ENCODE measurements around the gene ELMO1.

The ELMO1 gene

DNA sequence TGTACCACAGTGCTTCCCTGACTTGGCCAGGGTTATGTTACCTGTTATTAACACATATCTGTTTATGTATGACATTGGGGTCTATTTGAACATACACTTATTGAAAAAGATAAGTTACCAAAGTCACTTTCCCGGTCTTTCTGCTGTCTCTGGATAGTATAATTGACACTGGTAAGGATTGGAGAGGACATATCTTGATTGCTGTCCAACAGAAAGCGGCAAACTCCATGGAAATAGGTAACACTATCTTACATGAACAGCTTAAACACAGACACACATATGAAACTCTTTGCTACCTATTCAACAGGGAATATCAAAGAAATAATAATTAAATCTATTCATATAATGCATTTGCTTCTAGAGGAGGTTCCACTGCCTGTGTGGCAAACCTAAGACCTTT lies 441.9 kb downstream of the ELMO1 start:
- no peaks in the 10 kb centered on the region for H3K27me3 ChIP-seq (ENCODE audit: insufficient read depth, low read length)
- H3K36me3 ChIP-seq (ENCODE audit: insufficient read depth, low read length), result no peaks in the 10 kb centered on the region
- H3K9me3 ChIP-seq (ENCODE audit: low read length), result no peaks in the 10 kb centered on the region
- H3K4me3 ChIP-seq (ENCODE audit: low read length), result no peak overlapping the region
- H3K4me1 ChIP-seq (ENCODE audit: insufficient read depth, low read length), result peaks cover 24% of the 10 kb centered on the region
- no peak overlapping the region for H2AFZ ChIP-seq (ENCODE audit: low read depth, low read length)

DNA sequence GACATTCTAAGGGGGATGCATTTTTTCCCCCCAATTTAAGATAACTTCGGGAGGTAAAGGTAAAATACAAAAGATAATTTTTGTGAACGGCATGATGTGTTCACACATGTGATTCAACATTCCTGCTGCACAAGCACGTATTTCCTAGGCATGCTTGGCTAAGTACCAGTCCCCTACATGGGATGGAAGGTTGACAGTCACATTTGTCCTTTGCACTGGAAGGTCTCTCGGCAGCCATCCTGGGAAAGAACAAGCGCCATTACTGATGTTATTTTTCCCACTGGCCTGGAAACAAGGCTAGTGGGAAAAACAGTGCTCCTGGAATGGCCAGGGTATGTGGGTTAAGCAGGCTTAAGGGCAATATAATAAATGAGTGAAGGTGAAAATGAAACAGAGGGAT lies 448.2 kb downstream of the ELMO1 start:
- no peaks in the 10 kb centered on the region for H3K9me3 ChIP-seq (ENCODE audit: low read length)
- no peak overlapping the region for H3K4me3 ChIP-seq (ENCODE audit: low read length)
- no peaks in the 10 kb centered on the region for H3K4me1 ChIP-seq (ENCODE audit: insufficient read depth, low read length)
- no peaks in the 10 kb centered on the region for H3K36me3 ChIP-seq (ENCODE audit: insufficient read depth, low read length)
- no peak overlapping the region for H2AFZ ChIP-seq (ENCODE audit: low read depth, low read length)
- no peaks in the 10 kb centered on the region for H3K27me3 ChIP-seq (ENCODE audit: insufficient read depth, low read length)

DNA sequence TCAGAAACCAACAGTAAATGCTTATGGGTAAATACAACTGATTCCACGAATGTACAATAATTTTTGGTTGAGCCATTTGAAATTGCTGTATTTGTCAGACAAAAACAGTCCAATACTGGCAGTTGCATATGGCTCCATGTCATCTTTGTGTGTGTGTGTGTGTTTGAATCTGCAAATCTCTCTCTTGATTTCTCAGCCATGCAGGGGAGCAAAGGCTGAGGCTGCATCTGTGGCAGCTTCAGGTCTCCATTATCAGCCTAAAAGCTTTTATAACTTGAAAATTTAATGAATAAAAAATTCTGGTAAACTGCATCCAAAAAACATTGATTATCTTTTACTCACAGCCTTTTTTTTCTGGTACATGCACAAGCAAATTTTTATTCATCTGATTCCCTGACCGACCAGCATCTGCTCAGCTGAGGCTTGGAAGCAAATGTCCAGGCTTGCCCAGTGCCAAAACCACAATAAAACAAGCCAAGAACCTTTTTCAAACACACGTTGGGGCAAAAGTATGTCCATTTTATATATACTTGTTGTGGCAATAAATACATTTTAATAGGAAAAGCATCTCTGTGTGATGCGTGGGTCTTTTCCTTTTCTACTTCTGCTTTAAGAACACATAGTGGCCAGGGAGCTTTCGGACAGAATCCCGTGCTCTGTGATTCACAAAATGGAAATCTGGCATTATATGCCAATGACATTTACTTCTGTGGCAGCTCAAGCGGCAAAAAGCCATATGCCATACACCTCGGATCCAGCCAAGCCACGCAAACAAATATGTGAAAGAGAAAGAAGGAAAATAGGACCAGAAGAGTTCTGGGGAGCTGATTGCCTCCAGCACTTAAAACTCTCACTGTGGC lies 448.8 kb downstream of the ELMO1 start:
- Histone ChIP-seq H3K4me3 (ENCODE audit: low read length) (no peak overlapping the region), H3K4me1 (ENCODE audit: insufficient read depth, low read length) (no peaks in the 10 kb centered on the region), H2AFZ (ENCODE audit: low read depth, low read length) (no peak overlapping the region), H3K27me3 (ENCODE audit: insufficient read depth, low read length) (no peaks in the 10 kb centered on the region), H3K9me3 (ENCODE audit: low read length) (no peaks in the 10 kb centered on the region), H3K36me3 (ENCODE audit: insufficient read depth, low read length) (no peaks in the 10 kb centered on the region)

DNA sequence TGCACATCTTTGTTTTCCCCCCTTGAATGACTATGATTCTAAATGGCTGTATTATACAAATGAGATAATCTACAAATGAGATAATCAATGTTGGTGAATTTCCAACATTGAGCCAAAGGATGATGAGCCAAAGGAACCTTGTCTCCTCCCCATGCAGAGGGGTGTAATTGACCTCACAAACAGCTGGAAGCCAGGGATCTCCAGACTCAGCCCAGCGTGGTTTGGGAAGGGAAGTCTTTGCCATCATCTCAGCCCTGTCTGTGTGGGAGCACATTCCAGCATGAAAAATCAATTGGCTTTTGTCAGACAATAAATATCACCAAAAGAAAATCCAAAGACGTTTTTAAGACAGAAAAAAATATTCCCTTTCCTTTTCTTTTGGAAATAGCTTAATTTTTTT lies 452.9 kb downstream of the ELMO1 start:
- Histone ChIP-seq H3K4me1 (ENCODE audit: insufficient read depth, low read length) (no peaks in the 10 kb centered on the region), H3K36me3 (ENCODE audit: insufficient read depth, low read length) (no peaks in the 10 kb centered on the region), H3K9me3 (ENCODE audit: low read length) (no peaks in the 10 kb centered on the region), H3K4me3 (ENCODE audit: low read length) (no peak overlapping the region), H2AFZ (ENCODE audit: low read depth, low read length) (no peak overlapping the region), H3K27me3 (ENCODE audit: insufficient read depth, low read length) (no peaks in the 10 kb centered on the region)

DNA sequence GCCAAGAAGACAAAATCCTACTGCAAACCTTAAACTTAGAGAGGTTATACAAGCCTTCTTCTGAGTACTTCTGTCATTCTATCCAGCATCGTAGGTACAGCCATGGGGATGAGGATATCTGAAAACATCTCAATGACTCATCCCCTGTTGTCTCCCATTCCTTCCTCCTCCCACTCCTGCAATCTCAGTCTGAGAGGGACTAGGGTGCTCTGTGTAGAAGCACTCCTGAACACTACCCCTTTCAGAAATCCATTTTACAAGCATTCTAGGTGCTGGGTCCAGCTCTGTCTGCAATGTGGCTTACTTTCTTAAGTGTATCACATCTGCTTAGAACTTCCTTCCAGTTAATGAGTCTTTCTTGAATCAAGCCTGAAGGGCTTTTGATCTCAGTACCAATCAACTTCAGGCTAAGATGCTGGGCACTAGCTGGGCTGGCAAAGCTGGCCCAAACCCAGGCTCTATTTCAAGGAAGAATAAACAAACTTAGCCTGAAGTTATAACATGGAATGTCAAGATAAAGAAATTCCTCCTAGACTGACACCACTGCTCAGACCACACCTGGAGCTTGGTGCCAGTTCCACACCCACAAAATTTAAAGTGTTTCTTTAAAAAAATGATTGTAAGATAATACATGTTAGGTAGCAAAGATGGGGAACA lies 454.1 kb downstream of the ELMO1 start:
- no peaks in the 10 kb centered on the region for H3K9me3 ChIP-seq (ENCODE audit: low read length)
- no peaks in the 10 kb centered on the region for H3K4me1 ChIP-seq (ENCODE audit: insufficient read depth, low read length)
- no peak overlapping the region for H2AFZ ChIP-seq (ENCODE audit: low read depth, low read length)
- no peak overlapping the region for H3K4me3 ChIP-seq (ENCODE audit: low read length)
- H3K36me3 ChIP-seq (ENCODE audit: insufficient read depth, low read length), result no peaks in the 10 kb centered on the region
- H3K27me3 ChIP-seq (ENCODE audit: insufficient read depth, low read length), result no peaks in the 10 kb centered on the region

DNA sequence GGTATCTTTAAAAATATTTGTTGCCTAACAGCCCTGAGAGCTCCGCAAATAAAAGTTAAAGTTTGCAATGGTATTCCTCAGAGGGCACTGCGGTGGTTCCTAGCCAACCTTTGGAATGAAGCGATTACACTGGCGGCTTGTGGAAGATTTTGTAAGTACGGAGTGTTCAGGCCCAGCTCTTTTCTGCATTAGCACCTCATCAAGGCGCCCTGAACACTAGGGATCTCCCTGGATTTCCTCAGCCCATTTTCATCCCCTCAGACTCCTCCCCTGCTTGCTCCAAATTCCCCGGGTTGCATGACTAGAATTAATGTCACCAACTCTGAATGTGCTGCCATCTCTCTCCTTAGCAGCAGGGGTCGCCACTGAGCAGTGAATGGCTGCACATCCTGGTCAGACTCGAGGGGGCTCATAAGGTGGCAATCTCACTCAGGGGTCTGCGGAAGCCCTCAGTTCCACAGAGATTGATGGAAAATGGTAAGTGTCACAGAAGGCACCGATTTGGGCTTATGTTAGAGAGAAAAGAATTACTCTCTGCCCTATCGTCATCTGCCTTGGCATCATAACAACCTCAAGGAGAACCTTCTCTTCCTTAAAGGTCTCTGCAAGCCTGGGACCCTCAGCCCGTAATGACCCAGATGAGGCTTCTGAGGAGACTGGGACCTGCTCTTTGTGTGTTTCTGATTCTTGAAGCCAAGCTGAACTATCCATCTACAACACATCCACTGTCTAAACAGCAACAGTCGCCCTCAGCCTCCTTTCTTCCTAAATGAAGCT lies 461.5 kb downstream of the ELMO1 start:
- H3K27me3 ChIP-seq (ENCODE audit: insufficient read depth, low read length), result no peaks in the 10 kb centered on the region
- H3K36me3 ChIP-seq (ENCODE audit: insufficient read depth, low read length), result no peaks in the 10 kb centered on the region
- H3K4me3 ChIP-seq (ENCODE audit: low read length), result no peak overlapping the region
- H2AFZ ChIP-seq (ENCODE audit: low read depth, low read length), result no peak overlapping the region
- H3K4me1 ChIP-seq (ENCODE audit: insufficient read depth, low read length), result peaks cover 46% of the 10 kb centered on the region
- H3K9me3 ChIP-seq (ENCODE audit: low read length), result no peaks in the 10 kb centered on the region

DNA sequence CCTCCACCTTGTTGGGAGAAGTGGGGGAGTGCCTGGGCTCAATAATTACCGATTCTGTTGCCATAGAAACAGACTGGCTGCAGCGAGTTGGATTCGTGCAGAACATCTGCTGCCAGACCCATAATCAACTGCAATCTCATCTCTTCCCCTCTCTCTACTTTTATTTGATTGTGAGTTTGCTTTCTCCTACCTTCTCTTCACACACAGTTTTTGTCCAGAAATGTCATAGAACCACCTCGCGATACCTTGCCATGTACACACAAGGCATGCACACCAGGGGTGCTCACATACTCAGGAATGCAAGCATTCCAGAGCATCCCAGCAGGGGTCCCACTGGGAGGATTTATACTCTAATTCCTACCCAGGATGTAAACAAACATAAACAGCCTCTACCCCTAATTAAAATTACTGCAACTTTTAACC lies 462.1 kb downstream of the ELMO1 start:
- no peak overlapping the region for H2AFZ ChIP-seq (ENCODE audit: low read depth, low read length)
- H3K36me3 ChIP-seq (ENCODE audit: insufficient read depth, low read length), result no peaks in the 10 kb centered on the region
- no peaks in the 10 kb centered on the region for H3K9me3 ChIP-seq (ENCODE audit: low read length)
- H3K4me3 ChIP-seq (ENCODE audit: low read length), result peak overlapping the region; percentile 39
- H3K27me3 ChIP-seq (ENCODE audit: insufficient read depth, low read length), result no peaks in the 10 kb centered on the region
- peaks cover 46% of the 10 kb centered on the region for H3K4me1 ChIP-seq (ENCODE audit: insufficient read depth, low read length)

DNA sequence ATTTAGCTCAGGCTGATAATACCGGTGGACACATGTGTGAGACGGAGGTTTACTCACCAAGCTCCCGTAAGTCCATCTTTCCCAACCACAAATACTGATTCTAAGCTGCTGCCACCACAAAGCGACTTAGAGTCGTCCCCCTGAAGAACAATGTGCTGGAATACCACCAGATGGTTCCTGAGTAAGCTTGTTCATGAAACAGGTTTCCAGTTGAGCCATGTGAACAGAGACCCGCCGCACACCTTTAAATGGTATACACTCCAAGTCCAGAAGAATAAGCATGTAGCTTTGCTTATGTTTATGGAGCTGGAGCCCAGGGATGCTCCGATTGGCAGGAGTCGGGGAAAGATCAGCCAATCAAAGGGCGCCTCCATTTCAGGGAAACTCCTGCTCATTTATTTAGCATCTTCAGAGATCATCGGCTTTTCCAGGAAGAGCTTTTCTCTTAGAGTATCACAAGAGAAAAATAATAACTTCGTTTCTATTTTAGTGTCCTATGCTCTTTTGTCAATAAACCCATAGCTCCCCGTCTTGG lies 462.7 kb downstream of the ELMO1 start:
- no peaks in the 10 kb centered on the region for H3K9me3 ChIP-seq (ENCODE audit: low read length)
- no peak overlapping the region for H2AFZ ChIP-seq (ENCODE audit: low read depth, low read length)
- peaks cover 46% of the 10 kb centered on the region for H3K4me1 ChIP-seq (ENCODE audit: insufficient read depth, low read length)
- H3K4me3 ChIP-seq (ENCODE audit: low read length), result peak overlapping the region; percentile 39
- H3K27me3 ChIP-seq (ENCODE audit: insufficient read depth, low read length), result no peaks in the 10 kb centered on the region
- no peaks in the 10 kb centered on the region for H3K36me3 ChIP-seq (ENCODE audit: insufficient read depth, low read length)

DNA sequence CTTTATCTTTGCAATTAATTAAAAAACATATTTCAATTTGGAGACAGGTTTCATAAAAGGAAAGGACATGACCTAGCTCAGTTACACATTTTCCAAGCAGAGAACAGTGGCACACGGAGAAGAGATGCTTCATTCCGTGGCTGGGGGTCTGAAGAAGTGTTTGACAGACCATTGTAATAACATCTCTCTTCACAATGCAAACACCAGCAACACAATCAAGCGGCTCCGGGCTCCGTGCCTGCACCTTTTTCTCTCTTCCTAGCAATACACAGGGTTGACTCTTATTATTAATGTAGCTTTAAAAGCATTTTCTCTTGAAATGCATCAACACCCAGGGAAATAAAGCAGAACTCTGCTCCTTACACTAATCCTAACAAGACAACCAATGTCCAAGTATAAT lies 463.3 kb downstream of the ELMO1 start:
- peaks cover 46% of the 10 kb centered on the region for H3K4me1 ChIP-seq (ENCODE audit: insufficient read depth, low read length)
- no peak overlapping the region for H2AFZ ChIP-seq (ENCODE audit: low read depth, low read length)
- H3K27me3 ChIP-seq (ENCODE audit: insufficient read depth, low read length), result no peaks in the 10 kb centered on the region
- H3K9me3 ChIP-seq (ENCODE audit: low read length), result no peaks in the 10 kb centered on the region
- peak overlapping the region; percentile 39 for H3K4me3 ChIP-seq (ENCODE audit: low read length)
- H3K36me3 ChIP-seq (ENCODE audit: insufficient read depth, low read length), result no peaks in the 10 kb centered on the region

DNA sequence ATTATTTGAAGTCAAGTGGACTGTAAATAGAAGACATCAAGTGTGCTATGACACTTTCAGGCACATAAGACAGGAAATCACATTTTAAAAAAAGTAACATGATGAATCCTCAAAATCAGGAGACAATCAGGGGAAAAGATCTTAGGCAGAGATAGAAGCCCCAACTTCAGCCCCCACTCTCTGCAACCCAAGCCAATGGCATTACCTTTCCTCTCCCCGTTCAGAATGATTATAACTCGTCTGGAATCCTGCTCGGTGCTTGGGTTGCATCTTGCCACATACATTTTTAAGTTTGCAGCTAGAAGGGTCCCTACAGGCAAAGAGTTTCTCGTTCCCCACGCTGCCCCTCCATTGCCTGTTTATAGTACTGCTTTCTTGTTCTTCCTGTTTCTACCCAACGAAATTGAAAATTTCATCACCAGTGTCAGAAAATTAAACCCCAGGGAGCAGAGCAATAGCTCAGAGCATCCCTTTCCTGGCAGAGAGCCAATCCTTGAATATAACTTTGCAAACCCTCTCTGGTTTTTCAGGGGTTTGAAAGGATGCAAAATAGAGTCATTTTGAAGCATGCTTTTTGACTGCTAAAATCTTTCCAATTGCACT lies 463.9 kb downstream of the ELMO1 start:
- Histone ChIP-seq H3K4me1 (ENCODE audit: insufficient read depth, low read length) (peaks cover 46% of the 10 kb centered on the region), H3K4me3 (ENCODE audit: low read length) (peak overlapping the region; percentile 39), H3K36me3 (ENCODE audit: insufficient read depth, low read length) (no peaks in the 10 kb centered on the region), H3K27me3 (ENCODE audit: insufficient read depth, low read length) (no peaks in the 10 kb centered on the region), H3K9me3 (ENCODE audit: low read length) (no peaks in the 10 kb centered on the region), H2AFZ (ENCODE audit: low read depth, low read length) (no peak overlapping the region)

DNA sequence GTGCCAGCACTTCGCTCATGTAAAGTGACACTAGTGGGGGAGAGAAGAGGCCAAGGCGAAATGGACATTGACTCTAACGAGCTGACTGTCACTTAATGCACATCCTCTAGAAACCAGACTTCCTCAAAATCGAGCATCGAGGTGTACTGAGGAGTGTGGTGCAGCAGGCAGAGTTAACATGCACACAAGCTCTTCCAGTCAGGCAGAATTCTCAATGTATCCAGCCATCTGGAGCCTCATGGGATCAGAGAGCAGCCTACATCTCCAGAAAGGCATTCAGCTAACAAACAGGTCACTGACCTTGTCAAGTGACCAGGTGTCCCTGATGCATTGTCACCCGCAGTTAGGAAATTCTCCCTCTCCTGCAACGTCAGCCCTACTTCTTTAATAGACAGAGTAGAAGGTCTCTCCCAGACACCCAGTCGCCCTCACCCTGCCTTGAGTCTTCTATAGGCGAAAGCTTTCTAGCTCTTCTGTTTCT lies 464.6 kb downstream of the ELMO1 start:
- Histone ChIP-seq H3K27me3 (ENCODE audit: insufficient read depth, low read length) (no peaks in the 10 kb centered on the region), H2AFZ (ENCODE audit: low read depth, low read length) (no peak overlapping the region), H3K4me1 (ENCODE audit: insufficient read depth, low read length) (peaks cover 46% of the 10 kb centered on the region), H3K36me3 (ENCODE audit: insufficient read depth, low read length) (no peaks in the 10 kb centered on the region), H3K4me3 (ENCODE audit: low read length) (peak overlapping the region; percentile 39), H3K9me3 (ENCODE audit: low read length) (no peaks in the 10 kb centered on the region)

DNA sequence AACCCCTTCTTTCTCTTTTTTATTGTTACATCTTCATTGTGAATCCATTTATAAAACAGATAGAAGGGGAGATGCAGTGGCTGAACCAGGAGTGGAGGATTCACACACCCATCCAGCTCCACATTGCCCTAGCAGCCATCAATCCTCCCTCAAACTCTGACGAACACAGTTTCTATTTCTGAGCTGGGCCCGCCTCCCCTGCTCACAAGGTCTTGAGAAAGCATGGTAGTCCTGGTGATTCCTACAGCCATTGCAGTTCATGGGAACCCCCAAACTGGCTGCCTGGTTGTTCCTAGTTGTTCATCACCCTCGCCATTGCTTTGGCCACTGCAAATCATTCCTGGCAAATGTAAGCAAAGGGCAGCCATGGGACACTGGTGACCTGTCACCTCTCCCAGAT lies 465.9 kb downstream of the ELMO1 start:
- H3K9me3 ChIP-seq (ENCODE audit: low read length), result no peaks in the 10 kb centered on the region
- no peak overlapping the region for H3K4me3 ChIP-seq (ENCODE audit: low read length)
- no peaks in the 10 kb centered on the region for H3K27me3 ChIP-seq (ENCODE audit: insufficient read depth, low read length)

More for the DNA sequence above, 465.9 kb downstream of the ELMO1 start:
- Histone ChIP-seq H3K36me3 (ENCODE audit: insufficient read depth, low read length) (no peaks in the 10 kb centered on the region), H2AFZ (ENCODE audit: low read depth, low read length) (no peak overlapping the region), H3K4me1 (ENCODE audit: insufficient read depth, low read length) (peaks cover 46% of the 10 kb centered on the region)
